ENCODE results near the gene SRD5A2.
"Not testable (repeated sequence)": the region's sequence is repeated elsewhere in the genome, so short reads cannot be mapped to it uniquely, and the experiment has no call there.

Gene SRD5A2

GRCh38 chr2:31531101-31531500 lies 49.6 kb downstream of the SRD5A2 start:
- DNase-seq: no peak

- DNase-seq: no peak
Observed at GRCh38 chr2:31529256-31529655, 51.5 kb downstream of the SRD5A2 start.

GRCh38 chr2:31528823-31529222 lies 51.9 kb downstream of the SRD5A2 start:
- no peak for DNase-seq

- no peak for DNase-seq
Observed at GRCh38 chr2:31526946-31527732, 53.6 kb downstream of the SRD5A2 start.

- no peak for DNase-seq
Observed at GRCh38 chr2:31525876-31526275, 54.9 kb downstream of the SRD5A2 start.

GRCh38 chr2:31524592-31524991 lies 56.1 kb downstream of the SRD5A2 start:
- DNase-seq: no peak

- DNase-seq: peak; percentile 51
Observed at GRCh38 chr2:31523871-31524492, 56.8 kb downstream of the SRD5A2 start.

GRCh38 chr2:31522786-31523185 lies 58.0 kb downstream of the SRD5A2 start:
- no peak for DNase-seq

GRCh38 chr2:31517442-31518203 lies 63.1 kb downstream of the SRD5A2 start:
- no peak for DNase-seq

GRCh38 chr2:31515586-31515985 lies 65.2 kb downstream of the SRD5A2 start:
- no peak for DNase-seq

- no peak for DNase-seq
Observed at GRCh38 chr2:31513553-31513952, 67.2 kb downstream of the SRD5A2 start.

GRCh38 chr2:31511376-31511775 lies 69.4 kb downstream of the SRD5A2 start:
- DNase-seq: no peak

- no peak for DNase-seq
Observed at GRCh38 chr2:31505111-31505510, 75.6 kb downstream of the SRD5A2 start.

GRCh38 chr2:31504311-31504710 lies 76.4 kb downstream of the SRD5A2 start:
- no peak for DNase-seq

GRCh38 chr2:31496451-31496874 lies 84.3 kb downstream of the SRD5A2 start:
- DNase-seq: not testable (repeated sequence)

GRCh38 chr2:31489339-31489738 lies 91.4 kb downstream of the SRD5A2 start:
- not testable (repeated sequence) for DNase-seq

- no peak for DNase-seq
Observed at GRCh38 chr2:31483246-31483645, 97.5 kb downstream of the SRD5A2 start.

- no peak for DNase-seq
Observed at GRCh38 chr2:31476511-31477180, 104.1 kb downstream of the SRD5A2 start.

- DNase-seq: peak; percentile 38
Observed at GRCh38 chr2:31475692-31476091, 105.0 kb downstream of the SRD5A2 start.

- no peak for DNase-seq
Observed at GRCh38 chr2:31474296-31474695, 106.4 kb downstream of the SRD5A2 start.
